Fibroblast of upper back skin (primary cell): ENCODE measurements around the gene PPP2R1B.

Experiments
- DNase-seq: peaks from one replicate; pipeline ENCODE4 v3.0.0-alpha.2; 2013

The PPP2R1B gene

GRCh38 chr11:111745719-111746504 lies 20.3 kb downstream of the PPP2R1B start:
- DNase-seq, result peak; percentile 55

DNA sequence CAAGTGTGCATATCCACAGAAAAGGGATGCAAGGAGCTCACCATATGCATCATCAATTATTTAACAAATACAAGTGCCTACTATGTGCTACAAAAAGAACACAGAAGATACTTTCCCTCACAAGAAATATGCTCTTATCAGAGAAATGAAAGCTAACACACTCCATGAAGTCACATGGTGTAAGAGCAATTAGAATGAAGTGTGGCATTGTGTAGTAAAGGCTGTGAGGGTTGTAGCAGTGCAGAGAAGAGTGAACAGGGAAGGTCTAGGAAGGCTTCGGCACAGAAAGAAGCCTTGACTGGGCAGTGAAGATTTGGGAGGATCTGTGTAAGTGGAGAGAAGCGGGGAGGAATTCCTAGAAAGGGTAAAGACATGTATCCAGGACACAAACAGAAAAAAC lies 22.5 kb downstream of the PPP2R1B start:
- no peak for DNase-seq

DNA sequence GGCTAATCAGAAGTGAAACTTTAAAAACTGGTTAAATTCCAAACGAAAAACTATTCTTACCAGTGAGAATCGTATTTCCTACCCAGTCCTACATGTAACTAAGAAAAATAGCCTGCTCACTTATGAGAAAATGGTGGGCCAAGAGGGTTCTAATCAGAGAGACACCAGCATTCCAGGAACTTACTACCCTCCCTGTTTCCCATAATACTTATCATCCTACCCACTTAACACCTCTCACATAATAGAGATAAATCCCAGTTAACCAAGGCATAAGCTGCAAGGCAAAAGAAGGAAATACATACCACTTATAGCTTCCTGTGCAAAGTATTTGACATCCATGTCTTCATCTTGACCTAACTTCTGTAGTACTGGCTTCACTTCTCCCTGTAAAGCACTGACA lies 24.4 kb downstream of the PPP2R1B start:
- no peak for DNase-seq

DNA sequence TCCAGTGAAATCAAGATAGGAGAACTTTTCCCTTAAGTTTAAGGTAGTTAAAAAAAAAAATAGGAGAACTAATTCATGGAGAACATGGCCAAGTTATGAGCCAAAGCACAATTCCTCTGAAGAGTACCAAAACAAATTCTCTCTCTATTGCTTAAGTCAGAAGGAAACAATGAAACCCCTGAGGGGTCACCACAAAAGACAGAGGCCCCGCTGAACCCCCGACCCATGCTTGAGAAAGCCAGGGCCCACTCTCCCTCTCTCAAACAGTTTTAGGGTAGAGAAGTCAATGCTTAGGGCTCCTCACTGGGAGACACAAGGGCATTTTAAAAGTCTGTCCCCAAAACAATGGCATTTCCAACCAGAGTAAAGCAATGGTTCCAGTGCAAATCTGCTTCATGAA lies 26.9 kb downstream of the PPP2R1B start:
- DNase-seq, result no peak

DNA sequence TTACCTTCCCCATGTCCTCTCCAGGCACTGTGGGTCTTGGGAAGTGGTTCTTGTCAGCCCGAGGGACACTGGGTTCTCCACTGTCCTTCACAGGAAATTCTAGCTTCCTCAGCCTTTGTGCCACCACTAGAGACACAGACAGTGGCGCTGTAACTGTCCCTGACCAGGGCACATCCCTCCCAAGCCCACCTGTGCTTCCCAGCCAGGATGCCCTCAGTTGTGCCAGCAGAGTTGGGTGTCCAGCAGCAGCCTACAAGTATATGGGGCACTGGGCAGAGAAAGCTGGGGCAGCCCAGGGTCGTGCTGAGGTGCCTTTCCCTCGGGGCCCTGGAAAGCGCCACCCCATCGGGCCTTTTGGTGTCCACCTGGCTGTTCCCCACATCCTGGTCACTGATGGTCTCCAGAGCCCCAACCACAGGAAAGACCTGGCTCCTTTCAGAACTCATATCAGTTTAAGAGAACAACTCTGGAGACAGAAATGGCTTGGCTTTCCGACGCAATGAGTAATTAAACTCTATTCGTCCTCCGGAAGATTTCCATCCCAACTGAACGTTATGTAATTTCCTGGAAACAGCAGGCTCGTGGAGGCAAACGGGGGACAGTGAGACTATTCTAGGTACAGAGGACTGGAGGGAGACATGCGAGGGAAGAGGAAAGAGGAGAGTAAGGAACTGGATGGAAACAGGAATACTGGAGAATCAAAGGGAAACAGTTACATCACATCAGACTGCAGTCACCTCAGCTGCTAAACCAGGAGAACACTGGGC lies 28.6 kb downstream of the PPP2R1B start:
- no peak for DNase-seq

DNA sequence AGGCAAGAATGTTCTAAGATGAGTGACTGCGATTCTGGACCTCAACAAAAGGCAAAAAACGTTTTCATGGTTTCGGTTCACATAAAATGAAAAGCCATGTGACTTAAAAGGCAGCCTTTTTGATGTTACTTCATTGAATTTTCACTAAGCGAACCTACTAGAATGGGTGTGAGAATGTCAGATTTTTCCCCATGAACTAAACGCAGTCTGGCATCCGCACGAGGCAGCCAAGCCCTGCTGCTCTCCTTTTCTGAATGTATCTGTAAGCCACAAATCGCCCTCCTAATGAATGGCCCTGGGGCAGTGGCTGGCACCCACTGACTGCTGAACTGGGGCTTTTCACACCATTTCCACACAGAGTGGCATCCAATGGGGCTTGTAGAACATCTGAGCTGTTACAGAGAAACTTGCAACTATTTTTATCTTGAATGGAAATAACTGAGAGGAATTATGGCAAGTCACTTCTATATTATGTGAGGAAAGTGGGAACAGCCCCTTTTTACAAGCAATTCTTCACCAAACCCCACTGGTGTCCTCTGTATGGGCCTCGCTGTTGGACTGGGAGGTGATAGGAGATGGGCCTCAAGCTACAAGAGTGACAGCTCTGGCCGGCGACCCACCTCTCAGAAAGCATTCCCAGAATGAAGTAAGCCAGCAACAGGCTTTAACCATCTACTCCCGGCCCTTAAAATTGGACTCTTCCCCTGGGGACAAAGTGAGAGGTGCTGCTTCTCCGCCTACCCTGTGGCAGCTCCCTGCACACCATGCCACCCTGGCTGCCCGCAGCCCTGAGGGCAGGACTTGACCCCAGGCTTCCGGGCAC lies 29.4 kb downstream of the PPP2R1B start:
- DNase-seq, result no peak

- peak; percentile 65 for DNase-seq
Observed at GRCh38 chr11:111736181-111736590, 30.0 kb downstream of the PPP2R1B start.

- DNase-seq, result peak; percentile 96
Observed at GRCh38 chr11:111735262-111736116, 30.7 kb downstream of the PPP2R1B start.

- DNase-seq, result no peak
Observed at GRCh38 chr11:111734954-111735261, 31.3 kb downstream of the PPP2R1B start.

DNA sequence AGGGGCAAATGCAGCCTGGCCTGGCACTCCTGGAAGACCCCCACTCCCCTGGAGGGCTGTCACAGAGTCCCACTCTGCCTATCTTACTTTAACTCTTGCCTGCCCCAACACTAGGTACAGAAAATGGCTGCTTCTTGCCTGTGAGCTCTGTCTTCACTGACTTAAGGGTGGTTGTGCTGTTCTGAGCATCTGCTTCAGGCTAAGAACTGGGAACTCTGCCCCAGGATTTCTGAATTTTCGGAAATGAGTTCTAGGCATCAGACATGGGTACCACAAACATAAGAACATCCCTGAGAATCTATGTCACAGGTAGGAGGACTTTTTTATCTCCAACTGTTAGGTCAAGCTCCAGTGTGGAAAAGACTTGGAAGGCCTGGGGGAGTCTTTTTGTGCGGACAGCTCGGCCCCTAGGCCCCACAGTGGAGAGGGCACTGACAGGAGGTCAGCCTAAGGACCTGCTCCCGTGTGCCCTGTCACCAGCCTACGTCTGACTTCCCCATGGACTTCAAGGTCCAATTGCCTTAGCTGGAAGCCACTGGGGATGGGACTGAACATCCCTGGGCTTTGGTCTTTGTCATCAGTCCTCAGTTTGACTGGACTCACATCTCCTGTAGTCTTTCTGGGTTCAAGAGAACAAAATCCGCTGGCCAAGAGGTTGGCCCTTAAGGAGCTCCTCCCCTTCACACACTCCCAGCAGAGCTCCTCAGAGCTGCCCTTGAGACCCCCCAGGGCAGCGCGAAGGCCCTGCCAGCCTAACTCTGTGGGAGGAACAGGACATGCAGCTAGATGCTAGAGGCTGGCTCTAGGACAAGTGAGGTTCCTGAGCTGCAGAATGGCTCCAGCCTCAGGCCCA lies 31.9 kb downstream of the PPP2R1B start:
- DNase-seq, result no peak

DNA sequence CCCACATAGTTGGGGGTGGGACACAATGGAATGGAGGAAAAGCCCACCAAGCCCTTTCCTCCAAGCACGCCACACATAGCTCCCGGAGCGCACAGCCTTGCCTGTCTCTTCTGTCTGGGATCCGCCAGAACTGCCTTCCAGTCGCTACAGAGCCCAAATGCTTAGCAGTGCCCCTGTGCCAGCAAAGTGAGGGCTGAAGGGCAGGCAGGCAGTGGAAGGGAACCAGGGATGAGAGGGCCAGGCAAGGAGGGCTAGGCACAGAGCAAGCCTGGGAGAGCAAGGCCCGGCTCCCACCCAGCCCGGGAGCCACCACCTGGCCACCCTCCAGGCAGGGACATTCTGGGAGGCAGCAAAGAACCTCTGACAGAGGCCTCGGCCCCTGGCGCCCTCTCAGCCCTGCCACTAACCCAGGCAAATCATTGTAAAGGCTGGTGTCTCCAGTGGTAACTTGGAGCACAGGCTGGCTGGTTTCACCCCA lies 32.5 kb downstream of the PPP2R1B start:
- DNase-seq, result no peak

DNA sequence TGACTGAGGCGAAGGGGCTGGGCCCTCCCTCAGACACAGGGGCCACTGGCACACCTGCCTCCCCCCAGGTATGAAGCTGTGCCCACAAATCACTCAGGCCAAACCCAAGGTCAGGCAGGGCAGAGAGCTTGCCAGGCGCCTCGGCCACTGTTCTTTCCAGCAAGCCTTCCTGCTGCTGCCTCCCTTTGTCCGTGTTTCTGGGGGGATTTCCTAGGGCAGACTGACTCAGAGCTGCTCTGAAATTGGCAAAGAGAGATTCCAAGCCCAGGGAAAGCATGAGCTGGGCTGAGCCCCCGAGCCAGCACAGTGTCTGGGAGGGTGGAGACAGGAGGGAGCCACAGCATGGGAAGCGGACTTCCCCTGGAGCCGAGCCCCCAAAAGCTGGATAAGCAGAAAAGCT lies 33.2 kb downstream of the PPP2R1B start:
- peak; percentile 79 for DNase-seq

- no peak for DNase-seq
Observed at GRCh38 chr11:111731821-111732220, 34.4 kb downstream of the PPP2R1B start.

GRCh38 chr11:111730871-111731591 lies 35.2 kb downstream of the PPP2R1B start:
- no peak for DNase-seq

DNA sequence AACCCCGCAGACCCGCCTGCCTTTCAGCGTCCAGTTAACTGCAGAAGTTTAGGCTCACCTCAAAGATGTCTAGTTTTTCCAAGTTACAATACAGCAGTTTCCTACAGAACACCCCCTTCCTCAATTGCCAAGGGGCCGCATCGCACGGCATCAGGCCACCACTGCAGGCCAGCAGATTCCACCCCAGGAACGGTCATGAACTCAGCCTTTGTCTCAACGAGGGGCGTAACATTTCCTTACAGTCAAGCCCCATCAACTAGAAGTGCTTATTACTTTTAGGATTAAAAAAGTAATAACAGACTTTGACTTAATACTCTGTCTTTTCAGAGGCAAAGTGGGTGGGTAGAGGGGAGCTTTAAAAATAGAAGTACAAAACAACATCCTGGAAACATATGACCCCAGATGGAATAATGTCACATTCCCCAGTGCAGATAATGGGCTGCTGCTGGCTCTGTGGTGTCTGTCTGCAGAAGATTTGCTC lies 36.3 kb downstream of the PPP2R1B start:
- DNase-seq, result no peak

GRCh38 chr11:111729071-111729830 lies 36.9 kb downstream of the PPP2R1B start:
- no peak for DNase-seq

DNA sequence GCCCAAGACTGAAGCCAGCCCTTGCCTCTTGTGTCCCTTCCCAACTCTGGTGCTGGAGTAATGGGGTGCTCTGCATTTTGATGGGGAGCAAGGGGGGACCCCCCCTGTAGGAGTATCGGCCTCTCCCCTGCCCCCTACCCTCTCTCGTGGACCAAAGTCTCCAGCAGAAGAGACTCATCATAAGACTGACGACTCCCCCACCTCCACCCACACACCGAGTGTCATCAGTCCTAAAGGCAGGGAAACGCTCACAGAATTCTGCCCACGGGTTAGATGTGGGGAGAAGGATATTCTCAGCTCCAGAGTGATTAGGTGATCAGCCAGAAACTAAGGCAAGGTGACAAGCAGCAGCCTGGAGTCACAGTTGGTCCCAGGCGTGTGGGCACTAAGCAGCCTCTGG lies 38.8 kb downstream of the PPP2R1B start:
- no peak for DNase-seq

DNA sequence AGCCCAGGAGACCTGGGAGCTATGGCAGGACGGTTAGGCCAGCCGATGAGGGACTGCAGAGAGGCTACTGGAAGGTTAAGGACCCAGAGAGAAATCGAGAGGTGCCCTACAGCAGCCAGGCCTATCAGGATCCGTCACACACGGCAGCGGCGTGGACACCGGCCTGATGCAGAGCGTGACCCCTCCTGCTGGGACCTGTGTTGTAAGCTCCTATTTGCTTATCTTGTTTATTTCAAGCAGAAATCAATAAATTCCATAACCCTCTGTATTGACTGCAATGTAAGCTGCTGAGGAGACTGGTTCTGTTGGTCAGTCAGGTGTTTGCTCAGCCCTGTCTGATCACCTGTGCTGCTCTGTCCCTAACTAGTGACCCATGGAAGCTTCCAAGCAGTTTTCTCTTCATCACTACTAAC lies 39.9 kb downstream of the PPP2R1B start:
- DNase-seq, result no peak

GRCh38 chr11:111725621-111726020 lies 40.6 kb downstream of the PPP2R1B start:
- DNase-seq, result no peak

- no peak for DNase-seq
Observed at GRCh38 chr11:111724615-111725129, 41.5 kb downstream of the PPP2R1B start.
